ENCODE results near the gene NPAS3.

GRCh38 chr14:33232031-33232430 lies 293.4 kb downstream of the NPAS3 start:
- TF ChIP-seq, protein P1, sequence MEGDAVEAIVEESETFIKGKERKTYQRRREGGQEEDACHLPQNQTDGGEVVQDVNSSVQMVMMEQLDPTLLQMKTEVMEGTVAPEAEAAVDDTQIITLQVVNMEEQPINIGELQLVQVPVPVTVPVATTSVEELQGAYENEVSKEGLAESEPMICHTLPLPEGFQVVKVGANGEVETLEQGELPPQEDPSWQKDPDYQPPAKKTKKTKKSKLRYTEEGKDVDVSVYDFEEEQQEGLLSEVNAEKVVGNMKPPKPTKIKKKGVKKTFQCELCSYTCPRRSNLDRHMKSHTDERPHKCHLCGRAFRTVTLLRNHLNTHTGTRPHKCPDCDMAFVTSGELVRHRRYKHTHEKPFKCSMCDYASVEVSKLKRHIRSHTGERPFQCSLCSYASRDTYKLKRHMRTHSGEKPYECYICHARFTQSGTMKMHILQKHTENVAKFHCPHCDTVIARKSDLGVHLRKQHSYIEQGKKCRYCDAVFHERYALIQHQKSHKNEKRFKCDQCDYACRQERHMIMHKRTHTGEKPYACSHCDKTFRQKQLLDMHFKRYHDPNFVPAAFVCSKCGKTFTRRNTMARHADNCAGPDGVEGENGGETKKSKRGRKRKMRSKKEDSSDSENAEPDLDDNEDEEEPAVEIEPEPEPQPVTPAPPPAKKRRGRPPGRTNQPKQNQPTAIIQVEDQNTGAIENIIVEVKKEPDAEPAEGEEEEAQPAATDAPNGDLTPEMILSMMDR (IDR thresholded peaks at IDR 0.05), result no peak
- TF ChIP-seq POLR2A (IDR thresholded peaks at IDR 0.05), result no peak
